AML-193 (cell line): ENCODE data around the gene ATP5F1E.

ENCODE experiments used
- DNase-seq, 2 experiments: peaks; one replicate each; lab custom pipeline; 2025; lab: John Stamatoyannopoulos, UW

The ATP5F1E gene

DNA sequence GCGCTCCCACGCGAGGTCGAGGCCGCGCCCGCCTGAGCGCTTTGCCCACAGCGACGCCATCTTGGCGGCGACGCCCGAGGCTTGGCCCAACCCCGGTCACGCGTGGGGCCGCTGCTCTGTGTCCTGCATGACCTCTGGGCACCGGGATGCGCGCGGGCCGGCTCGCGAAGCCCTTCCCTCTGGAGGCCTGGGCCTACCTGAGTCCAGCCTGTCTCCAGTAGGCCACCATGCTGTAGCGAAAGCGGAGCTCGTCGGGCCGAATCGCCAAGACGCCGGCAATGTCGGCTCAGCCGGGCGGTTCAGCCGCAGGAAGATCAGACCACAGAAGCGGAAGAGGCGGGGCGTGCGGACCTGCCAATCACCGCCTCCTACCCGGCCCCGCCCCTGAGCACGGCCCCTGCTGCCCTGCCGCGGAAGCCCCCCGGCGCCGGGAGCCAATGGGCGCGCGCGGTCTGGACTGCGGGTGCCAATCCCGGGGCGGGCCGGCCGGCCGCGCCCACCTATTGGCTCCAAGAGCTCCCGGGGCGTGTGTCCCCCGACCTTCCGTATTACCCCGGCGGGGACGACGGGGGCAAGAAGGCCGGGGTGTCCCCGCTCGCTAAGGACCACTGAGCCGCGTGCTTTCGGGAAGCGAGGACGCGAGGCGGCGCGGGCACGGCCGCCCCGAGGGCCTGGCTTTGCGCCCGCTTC, at the start of gene ATP5F1E:
Gene ATP5F1E, minus strand, starts transcription at position 313 of the 690 bp plus-strand sequence. Its CDS starts 84 bp downstream, at position 229.
- DNase-seq, result peak; percentile 91 to 92

DNA sequence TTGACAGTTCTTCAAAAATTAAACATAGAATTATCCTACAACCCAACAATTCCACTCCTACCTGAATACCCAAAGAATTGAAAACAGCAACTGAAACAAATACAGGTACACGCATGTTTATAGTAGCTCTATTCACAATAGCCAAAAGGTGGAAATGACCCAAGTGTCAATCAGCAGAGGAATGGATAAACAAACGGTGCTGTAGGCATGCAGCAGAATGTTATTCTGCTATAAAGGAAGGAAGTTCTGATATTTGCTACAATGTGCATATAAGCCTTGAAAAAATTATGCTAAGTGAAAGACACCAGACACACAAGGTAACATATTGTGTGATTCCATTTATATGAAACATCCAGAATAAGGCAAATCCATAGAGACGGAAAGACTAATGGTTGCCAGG, 48.9 kb upstream of the ATP5F1E start:
- no peak for DNase-seq

DNA sequence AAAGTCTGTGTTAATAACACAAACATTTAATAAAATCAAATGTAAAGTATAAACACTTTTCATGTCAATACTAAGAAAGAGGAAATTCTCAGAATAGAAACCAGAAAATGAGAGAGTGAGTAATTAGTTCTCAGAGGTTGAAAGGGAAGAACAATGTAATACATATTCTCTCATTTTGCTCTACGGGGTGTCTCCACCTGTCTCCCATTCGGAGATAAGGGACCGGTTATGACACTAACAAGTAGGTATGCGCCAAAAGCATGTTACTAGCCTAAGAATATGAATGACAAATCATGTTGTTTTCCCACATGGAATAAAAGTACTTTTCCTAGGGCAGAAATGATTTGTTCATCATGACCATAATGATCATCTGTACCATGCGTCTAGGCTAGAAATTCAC, 46.1 kb upstream of the ATP5F1E start:
- no peak for DNase-seq

DNA sequence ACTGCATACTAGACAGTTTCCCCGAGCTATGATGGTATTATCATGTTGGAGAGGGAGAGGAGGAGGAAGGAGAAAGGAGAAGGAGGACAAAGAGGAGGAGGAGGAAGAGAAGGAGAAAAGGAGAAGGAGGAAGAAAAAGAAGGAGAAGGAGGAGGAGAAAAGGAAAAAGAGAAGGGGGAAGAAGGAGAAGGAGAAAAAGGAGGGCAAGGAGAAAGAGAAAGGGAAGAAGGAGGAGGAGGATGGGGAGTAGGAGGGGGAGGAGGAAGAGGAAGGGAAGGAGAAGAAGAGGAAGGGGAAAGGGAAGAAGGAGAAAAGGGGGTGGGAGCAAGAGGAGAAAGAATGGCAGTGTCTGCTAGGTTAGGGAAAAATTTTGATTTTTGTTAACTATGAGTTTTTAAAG, 45.6 kb upstream of the ATP5F1E start:
- no peak for DNase-seq

DNA sequence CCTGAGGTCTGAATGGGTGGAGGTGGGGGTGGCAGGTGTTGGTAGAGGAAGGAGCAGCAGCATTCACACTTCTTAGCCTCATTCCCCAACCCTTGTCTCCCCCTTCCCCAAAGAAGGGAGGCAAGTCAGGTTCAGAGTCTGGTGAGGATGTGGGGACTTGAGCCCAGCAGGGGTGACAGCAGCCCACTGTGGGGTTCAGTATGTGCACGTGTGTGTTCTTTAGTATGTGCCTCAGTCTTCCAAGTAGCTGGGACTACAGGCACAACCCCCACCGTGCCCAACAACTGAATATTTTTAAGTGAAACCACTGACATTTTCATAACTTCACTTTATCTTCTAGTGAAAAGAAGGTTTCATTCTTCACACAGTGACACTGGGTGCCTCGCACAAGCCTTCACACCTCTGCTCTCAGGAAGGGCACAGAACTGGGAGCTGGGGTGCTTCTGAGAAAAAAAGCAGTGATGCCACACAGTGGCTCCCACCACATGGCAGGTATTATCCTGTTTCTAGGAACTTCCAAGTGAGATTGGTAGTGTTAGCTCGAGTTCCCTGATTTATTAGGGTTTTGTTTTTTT, 43.9 kb upstream of the ATP5F1E start:
- DNase-seq, result no peak

DNA sequence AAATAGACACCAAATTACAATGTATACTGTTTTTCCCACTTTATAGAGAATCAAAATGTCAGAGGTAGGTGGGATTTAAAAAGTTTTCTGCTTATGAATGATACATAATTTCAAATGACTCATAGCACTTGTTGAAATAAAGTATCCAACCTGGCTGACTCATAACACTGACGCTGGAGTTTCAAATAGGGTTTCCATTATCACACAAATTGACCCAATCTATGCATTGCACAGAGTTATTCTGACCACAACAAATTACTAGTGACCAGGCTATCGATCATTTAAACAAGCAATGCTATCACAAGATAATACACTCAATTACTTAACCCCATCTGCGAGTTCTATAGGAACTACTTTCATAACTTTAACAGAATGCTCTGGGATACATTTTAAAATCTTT, 42.3 kb upstream of the ATP5F1E start:
- no peak for DNase-seq

DNA sequence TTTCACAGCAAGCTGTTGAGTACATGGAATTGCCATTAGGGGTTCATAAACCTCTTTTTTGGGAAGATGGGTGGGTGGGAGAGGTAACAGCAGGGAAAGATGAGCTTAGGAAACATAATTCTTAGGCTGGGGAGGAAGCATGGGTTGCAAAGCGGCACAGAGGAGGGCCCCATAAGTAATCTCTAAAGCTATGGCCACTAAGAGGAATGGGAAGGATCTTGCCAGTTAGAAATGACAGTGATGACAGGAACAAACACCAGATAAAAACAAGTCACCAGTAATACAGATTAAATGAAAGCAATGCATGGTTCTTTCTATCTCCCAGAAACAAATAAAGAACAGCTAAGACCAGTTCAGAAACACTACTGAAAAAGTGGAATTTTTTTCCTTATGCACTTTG, 41.4 kb upstream of the ATP5F1E start:
- DNase-seq, result no peak

DNA sequence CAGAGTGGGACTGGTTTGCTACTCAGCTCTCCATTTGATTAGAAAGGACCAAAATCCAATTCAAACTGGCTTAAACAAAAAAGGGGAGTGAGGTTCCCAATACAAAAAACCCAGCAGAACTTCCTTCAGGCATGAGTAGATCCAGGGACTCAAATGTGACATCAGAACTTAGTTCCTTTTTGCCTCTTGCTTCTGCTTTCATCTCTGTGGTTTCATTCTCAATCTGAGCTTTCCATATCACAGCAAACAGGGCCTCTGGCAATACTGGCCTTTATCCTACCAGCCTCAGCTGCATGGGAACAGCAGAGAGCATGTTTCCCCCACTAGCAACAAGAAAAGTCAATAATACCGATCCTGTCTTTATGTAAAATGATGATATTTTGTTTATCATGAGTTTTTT, 39.1 kb upstream of the ATP5F1E start:
- DNase-seq, result no peak

DNA sequence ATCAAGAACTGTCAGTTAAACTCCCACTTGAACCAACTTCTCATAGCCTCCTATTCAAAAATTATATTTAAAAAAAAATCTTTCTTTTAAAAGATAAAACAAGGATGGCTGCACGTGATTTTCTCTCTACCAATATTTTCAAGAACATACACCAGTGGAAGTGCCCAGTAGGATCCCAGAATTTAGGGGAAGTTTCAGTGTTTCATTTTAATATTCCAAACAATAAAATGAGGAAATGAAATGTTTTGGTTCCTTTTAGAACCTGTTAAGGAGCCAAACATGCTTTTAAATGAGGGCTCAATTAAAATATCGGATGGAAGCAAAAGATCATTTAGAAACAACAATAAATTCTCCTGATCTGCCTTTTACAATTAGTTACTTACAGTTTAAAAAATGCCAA, 36.9 kb upstream of the ATP5F1E start:
- DNase-seq, result no peak

DNA sequence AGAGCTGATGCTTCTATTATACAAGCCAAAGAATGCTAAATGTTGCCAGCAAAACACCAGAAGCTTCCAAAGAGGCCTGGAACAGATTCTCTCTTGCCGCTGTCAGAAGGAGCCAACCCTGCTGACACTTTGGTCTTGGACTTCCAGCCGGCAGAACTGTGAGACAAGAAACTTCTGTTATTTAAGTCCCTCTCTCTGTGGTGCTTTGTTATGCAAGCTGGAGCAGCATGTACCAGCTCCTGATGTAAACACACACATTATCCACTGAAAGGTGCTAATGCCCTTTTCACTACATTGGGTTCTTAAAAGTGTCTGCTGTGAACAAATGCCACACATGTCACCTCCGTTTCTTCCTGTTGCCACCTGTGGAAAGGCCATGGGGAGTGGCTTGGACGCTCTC, 36.4 kb upstream of the ATP5F1E start:
- DNase-seq, result no peak

DNA sequence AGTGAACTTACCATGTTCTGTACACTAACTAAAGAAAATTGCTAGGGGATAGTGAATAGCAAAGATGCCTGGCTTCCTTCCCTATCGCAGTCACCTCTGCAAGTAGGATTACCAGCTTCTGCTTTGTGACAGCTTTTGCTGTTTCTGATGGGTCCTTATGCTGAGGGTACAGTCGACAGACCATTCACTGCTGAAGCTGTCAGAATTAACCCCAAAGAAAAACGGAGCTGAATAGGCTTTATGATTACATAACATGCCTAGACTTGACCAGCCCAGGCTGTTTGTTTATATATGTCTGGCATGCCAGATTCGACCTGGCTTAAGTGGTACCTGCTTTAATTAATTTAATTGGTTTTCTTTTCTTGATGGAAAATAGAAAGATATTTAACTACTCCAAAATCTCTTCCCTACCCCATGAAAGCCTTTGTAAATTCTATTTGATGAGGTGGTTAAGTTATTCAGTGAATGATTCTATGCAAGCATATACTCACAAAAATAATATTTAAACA, 32.1 kb upstream of the ATP5F1E start:
- no peak for DNase-seq

DNA sequence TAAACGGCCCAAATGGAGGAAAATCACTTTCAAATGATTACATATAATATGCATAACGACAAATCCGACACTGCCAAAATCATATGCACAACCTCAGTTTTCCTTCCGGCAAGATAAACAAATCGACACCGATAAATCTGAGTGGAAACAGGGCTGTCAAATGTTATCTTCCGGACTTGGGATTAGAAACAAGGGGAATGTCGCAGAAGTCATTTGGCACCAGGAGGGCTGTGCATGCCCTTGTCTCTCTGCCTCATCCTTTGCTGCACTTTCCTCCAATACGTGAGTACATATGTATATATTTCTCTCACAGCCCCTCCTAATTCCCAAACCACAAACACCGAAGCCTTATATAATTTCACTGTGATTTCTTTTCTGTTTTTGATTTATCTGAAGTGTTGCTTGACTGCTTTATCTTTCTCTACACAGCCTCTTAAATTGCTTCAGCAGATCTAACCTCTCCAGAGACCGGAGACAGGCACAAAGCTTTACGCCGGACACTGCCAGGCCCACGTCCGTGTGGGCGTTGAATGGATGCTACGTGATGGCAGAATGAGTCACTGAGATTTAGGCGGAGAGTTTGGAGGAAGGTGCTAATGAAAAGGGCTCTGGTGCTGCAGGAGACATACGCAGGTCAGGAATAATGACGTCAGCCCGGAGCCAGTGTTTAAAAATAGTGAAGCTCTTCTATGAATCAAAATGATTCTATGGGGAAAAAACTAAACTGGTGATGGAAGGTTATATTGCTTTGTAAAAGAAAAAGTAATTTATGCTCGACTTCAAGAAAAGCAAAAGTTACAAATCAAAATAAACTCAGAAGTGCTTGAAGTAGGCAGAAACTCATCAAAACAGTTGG, 31.5 kb upstream of the ATP5F1E start:
- no peak for DNase-seq

DNA sequence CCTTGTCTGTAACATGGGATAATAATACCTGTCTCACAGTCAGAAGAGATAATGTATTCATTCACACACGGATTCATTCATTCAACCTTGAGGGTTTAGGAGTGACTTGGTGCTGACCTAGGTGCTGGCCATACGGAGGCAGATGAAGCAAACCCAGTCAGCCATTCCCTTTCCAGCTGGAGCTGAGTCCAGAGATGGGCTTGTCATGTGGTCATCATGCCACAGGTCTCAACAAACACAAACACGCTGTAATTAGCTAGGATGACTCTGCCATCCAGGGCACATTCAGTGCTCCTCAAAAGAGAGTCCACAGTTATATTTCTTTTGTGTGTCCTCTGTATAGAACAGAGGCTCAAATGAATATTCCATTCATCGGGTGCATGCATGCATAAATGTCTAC, 29.9 kb upstream of the ATP5F1E start:
- DNase-seq, result no peak

DNA sequence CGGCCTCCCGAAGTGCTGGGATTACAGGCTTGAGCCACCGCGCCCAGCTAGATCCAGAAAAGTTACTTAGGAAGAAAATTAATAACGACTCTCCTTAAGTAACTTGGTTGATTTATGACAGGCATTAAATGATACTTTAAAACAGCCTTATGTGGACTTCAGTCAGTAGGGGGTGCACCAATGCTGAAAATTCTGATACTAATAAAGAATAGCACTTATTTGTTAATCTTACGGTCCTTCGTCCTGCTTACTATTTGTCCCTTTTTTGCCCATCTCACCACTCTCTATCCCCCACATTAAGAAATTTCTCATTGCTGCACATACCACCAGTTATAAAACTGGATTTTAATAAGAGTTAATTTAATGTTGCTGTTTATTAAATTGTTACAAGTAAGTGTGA, 23.2 kb upstream of the ATP5F1E start:
- DNase-seq, result peak; percentile 50 to 66

DNA sequence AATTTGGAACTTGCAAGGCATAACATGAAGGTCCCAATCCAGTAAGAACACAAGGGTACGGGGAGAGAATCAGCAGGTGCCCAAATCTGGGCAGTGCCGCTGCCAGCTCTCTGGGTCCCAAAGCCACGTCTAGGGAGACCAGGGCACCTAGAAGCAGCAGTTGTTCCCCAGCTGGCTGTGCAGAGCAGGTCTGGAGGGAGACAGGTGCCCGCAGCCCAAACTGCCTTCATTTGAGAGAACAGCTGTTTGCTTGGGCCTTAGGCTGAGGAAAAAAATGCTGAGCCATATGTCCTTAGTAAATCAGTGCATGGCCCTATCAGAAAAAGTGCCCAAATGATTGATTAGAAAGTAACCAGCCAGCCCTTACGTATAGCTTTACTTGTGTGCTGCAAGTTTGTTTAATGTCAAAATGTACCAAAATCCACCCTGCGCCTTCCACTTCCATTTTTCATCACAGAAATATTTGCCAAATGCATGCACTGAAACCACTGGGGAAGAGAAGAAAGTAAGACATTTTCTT, 19.6 kb upstream of the ATP5F1E start:
- DNase-seq, result no peak

DNA sequence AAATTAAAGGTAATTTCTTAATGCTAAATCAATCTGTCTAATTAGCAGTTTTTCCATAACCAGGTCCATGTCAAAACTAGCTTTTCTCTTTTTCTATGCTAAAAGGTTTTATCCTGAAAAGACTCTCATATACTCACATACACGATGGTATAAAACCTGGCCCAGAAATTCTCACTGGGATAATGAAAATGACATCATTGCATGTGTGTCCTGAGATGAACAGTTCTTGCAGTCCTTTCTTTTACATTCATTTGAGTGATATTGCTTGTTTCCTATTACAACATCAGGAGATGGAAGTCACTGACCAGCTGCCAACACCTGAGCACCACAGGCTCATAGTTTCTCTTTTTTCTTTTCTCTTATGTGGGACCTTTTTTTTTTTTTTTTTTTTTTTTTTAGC, 18.3 kb upstream of the ATP5F1E start:
- DNase-seq, result no peak

DNA sequence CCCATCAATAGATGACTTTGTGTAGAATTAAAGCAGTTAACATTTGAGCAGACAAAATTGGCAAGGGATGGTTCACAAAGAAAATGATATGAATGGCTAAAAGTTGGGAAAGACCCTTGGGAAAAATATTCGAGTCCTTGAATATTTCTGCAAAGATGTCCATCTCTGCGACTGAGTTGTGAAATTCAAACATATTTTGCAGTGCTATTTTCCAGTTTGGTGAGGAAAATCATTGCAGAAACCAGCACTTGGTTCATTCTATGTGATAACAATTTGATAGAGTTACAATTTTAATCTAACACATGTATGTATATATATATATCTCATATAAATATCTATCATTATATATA, 16.5 kb upstream of the ATP5F1E start:
- DNase-seq, result no peak

DNA sequence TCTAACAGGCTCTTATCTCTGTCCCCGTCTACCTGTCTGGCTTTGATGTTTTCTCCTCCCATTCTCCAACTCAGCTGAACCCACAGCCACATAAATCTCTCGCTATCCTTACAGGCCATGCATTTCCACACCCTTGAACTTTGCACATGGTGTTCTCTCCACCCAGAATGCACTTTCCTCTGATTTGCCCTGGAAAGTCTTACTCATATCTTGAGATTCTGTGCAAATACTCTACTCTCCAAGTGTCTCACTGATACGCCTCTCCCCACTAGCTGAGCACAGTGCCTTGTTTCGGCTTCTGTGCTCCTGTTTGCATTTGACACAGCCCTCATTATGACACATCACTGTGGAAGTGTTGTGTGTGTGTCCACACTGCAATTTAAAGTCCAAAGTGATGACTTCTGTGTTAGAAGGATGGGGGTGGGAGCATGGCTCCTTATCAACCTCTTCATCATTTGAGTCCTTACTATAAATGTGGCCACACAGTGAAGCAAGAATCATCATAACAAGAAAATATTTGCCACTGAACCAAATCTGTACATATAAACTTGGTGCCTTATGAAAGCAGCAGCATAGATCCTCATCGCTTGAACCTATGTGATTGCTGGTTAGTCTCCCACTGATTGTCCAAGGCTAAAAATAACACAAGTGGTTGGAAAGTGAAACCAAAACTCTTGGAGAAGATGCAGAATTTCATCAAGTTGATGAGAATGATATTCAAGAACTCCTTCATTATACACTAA, 16.0 kb upstream of the ATP5F1E start:
- no peak for DNase-seq

DNA sequence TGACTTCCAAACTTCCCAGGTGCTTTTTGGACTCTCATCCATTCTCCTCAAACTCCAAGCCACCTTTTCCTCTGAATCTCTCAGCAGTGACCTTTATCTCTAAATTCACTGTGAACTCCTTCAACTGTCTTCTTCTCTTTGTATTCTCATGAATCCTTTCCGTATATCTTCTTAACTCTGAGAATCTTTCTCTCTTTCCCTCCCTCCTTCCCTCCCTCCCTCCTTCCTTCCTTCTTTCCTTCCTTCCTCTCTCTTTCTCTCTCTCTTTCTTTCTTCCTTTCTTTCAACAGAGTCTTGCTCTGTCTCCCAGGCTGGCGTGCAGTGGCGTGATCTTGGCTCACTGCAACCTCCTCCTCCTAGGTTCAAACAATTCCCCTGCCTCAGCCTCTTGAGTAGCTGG, 14.7 kb upstream of the ATP5F1E start:
- no peak for DNase-seq

DNA sequence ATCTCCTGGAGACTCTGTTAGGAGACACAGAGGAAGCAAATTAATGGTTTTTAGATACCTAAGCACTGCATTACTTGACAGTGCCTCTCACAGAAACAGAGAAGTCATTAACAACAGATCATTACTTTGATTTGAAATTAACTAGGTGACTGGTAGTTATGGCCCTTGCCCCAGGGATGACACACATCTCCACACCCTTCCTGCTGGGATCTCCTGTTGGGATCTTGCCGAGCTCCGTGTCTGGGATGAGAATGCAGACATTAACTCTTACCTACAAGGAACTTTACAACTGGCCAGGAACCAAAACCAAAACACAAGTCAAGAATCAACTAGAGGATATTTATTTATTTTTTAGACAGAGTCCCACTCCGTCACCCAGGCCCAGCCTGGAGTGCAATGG, 12.7 kb upstream of the ATP5F1E start:
- DNase-seq, result no peak

DNA sequence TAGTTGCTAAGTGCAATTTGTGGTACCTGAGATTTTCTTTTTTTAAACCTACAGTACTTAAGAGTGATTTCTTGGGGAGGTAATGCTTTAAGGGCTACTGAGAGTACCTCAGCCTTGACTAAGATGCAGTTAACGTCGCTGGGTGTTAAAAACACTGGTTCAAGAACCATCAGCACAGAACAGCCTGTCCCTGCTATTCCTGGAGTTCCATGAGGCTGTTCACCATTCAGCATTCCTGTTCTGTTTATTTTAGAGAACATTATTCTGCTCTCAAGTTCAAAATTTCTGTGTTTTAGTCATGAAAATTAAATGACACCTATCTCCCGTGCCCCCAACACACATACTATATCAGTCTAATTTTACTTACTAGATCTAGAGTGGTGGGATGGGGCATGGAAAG, 12.2 kb upstream of the ATP5F1E start:
- DNase-seq, result no peak

DNA sequence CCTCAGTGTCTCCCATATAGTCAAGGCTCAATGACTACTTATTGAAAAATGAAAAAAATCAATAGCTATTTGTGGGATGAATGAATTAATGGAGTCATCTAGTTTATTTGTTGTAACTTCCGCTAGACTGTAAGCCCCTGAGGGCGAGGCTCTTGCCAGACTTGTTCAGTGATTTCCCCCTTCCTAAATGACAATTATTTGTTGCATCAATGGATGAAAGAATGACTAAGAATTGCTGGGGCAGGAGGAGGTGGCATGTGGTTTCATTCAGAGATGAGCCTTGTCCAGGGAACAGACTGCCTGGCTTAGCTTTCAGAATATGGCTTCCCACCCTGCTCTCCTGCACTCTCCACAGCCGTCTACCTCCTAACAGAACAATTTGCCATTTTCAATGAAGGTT, 11.6 kb upstream of the ATP5F1E start:
- no peak for DNase-seq
